Stimulated activated CD4-positive, alpha-beta T cell treated with anti-CD3 and anti-CD28 coated beads, Interleukin-2, amount 100 ng/mL, for 4 hours (primary cell): Measurements from ENCODE around the gene CPLX1.
"Not testable (repeated sequence)": the region's sequence is repeated elsewhere in the genome, so short reads cannot be mapped to it uniquely, and the experiment has no call there.

ENCODE experiments used
- DNase-seq: peaks from one replicate; pipeline ENCODE4 v3.0.0-alpha.2; 2020; ENCODE audit warnings: low read depth

CPLX1 gene

GRCh38 chr4:754221-755120 lies 71.5 kb downstream of the CPLX1 start:
- no peak for DNase-seq

DNA sequence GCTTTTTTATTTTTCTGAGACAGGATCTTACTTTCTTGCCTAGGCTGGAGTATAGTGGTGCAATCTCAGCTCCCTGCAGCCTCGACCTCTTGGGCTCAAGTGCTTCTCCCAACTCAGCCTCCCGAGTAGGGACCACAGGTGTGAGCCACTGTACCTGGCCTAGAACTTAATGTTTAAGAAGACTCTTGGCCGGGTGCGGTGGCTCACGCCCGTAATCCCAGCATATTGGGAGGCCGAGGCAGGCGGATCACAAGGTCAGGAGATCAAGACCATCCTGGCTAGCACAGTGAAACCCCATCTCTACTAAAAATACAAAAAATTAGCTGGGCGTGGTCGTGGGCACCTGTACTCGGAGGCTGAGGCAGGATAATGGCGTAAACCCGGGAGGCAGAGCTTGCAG lies 72.7 kb downstream of the CPLX1 start:
- not testable (repeated sequence) for DNase-seq

GRCh38 chr4:752196-752861 lies 73.6 kb downstream of the CPLX1 start:
- DNase-seq, result no peak

GRCh38 chr4:751676-752075 lies 74.3 kb downstream of the CPLX1 start:
- DNase-seq, result no peak

DNA sequence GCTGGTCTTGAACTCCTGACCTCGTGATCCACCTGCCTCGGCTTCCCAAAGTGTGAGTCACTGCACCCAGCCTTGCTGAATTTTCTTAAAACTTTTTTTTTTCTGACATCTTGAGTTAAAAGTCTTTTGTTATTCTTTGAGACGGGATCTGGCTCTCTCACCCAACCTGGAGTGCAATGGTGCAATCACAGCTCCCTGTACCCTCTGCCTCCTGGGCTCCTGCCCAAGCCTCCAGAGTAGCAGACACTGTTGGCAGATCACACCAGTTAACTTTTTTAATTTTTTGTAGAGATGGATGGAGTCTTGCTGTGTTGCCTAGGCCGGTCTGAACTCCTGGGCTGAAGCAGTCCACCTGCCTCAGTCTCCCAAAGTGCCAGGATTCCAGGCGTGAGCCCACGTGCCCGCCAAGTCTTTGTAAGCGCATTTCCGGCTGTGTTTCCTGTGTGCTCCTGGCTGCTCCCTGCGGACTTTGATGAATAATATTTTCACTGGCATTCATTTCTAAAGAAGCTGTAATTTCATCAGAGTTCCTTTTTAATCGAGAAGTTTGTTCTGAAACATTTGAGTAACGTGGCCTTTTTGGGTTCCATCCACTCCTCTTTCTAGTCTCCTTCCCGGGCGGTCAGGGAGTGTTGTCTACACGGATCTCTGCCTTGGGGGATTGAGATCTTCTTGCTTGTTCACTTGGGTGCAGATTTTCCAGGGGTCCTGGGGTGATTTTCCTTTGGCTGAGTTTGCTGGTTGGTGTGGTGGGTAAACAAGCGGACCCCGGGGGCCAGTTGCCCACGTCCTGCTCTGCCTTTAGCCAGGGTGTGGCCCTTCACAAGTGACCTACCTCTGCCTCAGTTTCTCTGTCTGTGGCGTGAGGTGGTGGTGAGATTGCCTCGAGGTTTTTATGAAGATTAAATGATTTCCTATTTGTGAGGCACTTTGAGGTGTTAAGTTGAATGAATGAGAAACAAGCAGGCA lies 75.9 kb downstream of the CPLX1 start:
- no peak for DNase-seq

DNA sequence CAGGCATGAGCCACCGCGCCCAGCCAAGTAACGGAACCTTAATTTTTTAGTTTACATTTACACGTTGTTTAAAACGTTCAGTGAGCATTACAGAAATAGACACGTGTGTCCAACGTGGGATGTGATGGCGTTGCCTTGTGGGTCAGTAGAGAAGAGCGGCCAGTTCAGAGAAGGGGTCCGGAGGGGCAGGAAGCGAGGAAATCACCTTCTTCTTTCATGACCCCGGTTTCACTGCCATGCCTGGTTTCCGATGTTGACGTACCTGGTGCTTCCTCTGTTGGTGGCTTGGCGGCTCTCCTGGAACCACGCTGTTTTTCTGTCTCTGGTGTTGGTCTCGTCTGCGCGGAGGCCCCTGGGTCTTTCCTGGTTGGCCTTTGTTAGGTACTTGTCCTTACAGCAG lies 77.5 kb downstream of the CPLX1 start:
- DNase-seq, result no peak

DNA sequence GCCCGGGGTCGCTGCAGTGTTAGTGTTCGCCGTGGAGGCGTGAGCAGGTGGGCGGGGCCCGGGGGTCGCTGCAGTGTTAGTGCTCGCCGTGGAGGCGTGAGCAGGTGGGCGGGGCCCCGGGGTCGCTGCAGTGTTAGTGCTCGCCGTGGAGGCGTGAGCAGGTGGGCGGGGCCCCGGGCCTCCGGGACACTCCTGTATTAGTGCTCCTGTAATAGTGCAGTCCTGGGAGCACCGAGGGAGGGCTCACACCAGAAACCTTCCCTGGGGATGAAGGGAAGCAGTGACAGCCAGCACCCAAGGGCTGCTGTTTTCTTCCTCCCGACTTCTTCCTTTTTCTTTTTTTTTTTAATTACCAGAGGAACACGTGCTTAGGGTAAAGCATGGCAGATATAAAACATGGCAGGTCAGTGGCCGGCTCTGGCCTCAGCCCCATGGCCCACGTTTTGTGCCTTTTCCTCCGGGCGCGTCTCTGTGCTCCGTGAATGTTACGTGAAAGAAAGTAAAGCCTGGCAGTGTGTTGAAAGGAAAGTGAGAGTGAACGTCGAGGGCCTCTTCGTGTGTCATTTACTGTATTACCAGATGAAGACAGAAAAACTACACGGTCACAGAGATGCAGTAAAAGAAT lies 78.3 kb downstream of the CPLX1 start:
- no peak for DNase-seq

GRCh38 chr4:744212-744841 lies 81.6 kb downstream of the CPLX1 start:
- DNase-seq, result no peak

- no peak for DNase-seq
These were observed 82.3 kb downstream of the CPLX1 start for GRCh38 chr4:743463-744211.

- DNase-seq, result peak; percentile 70
These were observed 83.1 kb downstream of the CPLX1 start for GRCh38 chr4:742742-743311.

- no peak for DNase-seq
These were observed 83.7 kb downstream of the CPLX1 start for GRCh38 chr4:742096-742741.

- no peak for DNase-seq
These were observed 85.2 kb downstream of the CPLX1 start for GRCh38 chr4:740656-741282.

DNA sequence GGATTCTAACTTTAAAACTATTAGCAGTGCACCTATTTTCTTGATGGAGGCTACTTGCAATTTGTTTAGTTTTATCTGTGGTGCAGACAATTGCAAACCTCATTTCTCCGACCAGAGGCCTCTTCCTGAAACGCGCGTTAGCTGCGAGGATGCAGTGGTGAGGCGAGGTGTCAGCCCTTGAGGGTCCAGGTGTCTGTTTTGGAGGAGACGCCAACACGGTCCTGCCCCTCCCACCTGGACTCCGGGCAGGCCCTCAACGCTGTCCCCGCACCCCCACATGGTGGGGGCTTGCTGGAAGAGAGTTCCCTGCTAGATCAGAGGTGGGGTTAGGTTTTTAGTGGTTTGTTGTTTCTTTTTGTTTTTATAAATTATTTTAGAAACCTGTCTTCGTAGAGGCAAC lies 85.9 kb downstream of the CPLX1 start:
- DNase-seq, result no peak

- DNase-seq, result no peak
These were observed 86.4 kb downstream of the CPLX1 start for GRCh38 chr4:739569-739968.

DNA sequence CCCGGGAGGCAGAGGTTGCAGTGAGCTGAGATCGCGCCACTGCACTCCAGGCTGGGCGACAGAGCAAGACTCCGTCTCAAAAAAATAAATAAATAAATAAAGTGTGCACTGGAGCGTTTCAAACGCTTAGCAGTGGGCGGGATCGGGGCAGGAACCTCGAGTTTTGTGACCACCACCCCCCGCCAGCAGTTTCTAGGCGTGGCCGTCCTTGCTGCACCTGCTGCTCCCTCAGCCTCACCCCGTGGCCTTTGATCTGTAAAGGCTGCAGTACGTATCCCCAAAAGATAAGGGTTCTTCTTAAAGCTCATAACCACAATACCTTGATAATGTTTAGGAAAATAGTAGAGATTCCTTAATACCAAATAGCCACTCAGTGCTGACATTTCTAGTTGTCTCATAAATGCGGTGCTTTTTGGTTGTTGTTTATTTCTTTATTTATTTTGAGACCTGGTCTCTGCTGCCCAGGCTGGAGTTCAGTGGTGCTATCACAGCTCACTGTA lies 87.1 kb downstream of the CPLX1 start:
- no peak for DNase-seq

- DNase-seq, result not testable (repeated sequence)
These were observed 89.4 kb downstream of the CPLX1 start for GRCh38 chr4:736561-736960.

GRCh38 chr4:735583-735982 lies 90.3 kb downstream of the CPLX1 start:
- DNase-seq, result no peak
